Head of caudate nucleus (tissue), 42 donors: ENCODE data around the gene G6PC1.
"Not testable (repeated sequence)": the region's sequence is repeated elsewhere in the genome, so short reads cannot be mapped to it uniquely, and the experiment has no call there.

Source experiments
- DNase-seq, 42 donors: peaks; one replicate each; pipeline versions ENCODE4 v3.0.0 to v3.0.0-alpha.2; 2020 to 2021; ENCODE audit warnings: mixed read lengths in 7 of 42
- intact Hi-C: fragments of 100-400 bp; cut with DNase I; formaldehyde crosslinking; loops from one replicate; pipeline ENCODE4 v1.15.0; 2022

The G6PC1 gene

DNA sequence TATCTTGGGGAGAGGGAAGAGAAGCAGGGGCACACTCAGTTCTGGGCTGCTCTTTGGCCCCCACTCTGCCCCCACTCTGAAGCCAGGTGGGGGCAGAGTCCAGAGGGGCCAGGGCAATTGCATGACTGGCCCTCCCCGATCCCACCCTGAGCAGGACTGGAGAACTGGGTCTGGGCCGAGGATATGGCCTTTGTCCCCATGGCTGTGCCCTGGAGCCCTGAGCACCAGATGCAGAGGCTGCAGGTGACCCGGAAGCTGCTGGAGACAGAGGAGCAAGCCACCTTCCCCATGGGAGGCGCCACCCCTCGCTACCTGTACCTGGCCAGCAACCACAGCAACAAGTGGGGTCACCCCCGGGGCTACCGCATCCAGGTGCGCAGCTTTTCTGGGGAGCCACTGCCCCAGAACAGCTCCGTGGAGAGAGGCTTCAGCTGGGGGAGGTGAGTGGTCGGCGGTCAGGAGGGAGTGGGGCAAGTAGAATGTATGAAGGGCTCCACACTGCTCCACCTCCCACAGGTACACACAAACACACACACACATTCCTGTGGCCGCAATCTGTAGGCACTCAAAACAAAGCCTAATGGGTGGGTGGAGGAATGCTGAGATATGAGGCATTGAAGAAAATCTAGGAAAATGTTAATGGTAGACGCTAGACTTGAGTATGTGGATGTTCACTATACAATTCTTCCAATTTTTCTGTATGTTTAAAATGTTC lies 28.2 kb upstream of the G6PC1 start:
- no peak for DNase-seq
- intact Hi-C loops, result no loop called here

DNA sequence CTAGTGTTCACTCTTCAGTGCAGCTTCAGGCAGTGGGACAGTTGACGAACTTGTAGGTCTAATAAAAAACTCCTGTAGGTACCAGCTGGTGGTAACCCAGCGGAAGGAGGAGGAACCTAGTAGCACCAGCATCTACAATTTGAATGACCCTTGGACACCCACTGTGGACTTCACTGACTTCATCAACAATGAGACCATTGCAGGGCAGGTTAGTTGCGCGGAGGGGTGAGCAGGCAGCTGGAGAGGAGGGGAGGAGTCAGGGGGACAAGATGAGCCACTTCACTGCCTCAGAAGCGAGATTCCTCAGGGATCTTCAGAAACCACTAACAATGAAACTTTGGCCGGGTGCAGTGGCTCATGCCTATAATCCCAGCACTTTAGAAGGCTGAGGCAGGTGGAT lies 27.3 kb upstream of the G6PC1 start:
- intact Hi-C loops, result no loop called here
- no peak for DNase-seq

DNA sequence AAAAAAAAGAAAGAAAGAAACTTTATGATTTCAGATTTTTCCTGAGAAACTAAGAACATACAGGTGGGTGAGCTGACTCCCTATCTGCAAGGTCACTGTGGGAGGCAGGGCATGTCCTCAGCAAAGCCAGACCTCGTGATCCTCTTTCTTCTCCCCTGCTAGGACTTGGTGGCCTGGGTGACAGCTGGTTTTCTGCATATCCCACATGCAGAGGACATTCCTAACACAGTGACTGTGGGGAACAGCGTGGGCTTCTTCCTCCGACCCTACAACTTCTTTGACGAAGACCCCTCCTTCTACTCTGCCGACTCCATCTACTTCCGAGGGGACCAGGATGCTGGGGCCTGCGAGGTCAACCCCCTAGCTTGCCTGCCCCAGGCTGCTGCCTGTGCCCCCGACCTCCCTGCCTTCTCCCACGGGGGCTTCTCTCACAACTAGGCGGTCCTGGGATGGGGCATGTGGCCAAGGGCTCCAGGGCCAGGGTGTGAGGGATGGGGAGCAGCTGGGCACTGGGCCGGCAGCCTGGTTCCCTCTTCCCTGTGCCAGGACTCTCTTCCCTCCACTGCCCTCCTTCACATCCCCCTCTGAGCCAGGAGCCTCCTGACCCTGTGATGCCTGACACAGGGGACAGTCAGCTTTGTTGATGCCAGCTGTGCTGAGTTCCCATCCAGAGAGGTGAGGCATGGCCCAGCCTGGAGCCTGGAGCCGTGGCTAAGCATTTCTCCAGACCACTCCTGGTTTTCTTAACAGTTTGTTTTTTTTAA lies 26.5 kb upstream of the G6PC1 start:
- DNase-seq, intact Hi-C loops: not testable (repeated sequence)

DNA sequence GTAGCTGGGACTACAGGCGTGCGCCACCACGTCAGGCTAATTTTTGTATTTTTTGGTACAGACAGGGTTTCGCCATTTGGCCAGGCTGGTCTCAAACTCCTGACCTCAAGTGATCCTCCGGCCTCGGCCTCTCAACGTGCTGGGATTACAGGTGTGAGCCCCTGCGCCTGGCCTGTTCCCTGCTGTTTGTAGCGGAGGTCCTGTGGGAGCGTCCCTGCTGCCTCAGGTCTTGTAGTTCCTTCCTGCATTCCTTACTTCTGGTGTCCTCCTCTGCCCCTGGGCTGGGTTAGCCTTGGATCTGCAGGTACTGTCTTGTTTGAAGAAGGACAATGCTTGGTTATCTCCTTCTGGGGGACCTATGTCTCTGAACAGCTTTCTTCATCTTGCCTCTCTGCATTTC lies 23.6 kb upstream of the G6PC1 start:
- no peak for DNase-seq
- intact Hi-C loops, result no loop called here

DNA sequence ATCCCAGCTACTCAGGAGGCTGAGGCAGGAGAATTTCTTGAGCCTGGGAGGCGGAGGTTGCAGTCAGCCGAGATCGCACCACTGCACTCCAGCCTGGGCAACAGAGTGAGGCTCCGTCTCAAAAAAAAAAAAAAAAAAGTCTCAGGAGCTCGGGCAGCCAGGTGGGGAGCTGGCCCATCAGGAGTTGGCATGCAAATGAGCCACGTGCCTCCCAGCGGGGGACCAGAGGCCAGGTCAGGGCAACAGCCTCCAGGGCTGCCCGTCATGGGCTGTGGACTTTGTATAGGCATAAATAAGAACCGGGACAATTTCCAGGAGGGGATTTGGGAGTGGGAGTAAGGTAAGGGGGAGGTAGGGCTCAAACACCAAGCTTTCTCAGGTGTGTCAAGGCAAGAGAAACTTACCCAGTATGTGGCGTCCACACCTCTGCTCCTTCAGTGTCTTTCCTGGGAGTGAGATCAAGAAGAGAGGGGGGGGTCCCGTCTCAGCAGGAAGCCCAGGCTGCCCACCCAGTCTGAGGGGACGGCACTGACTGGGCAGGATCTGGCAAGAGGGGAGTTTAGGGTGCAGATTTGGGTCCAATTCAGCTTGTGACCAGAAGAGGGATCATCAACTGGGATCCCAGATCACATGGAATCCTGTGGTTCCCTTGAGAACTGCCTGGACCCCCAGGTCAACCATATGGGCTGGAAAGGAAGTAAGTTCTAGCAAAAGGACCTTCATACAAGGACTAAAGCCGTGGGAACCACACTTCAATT lies 22.3 kb upstream of the G6PC1 start:
- no peak for DNase-seq
- intact Hi-C loops, result no loop called here

DNA sequence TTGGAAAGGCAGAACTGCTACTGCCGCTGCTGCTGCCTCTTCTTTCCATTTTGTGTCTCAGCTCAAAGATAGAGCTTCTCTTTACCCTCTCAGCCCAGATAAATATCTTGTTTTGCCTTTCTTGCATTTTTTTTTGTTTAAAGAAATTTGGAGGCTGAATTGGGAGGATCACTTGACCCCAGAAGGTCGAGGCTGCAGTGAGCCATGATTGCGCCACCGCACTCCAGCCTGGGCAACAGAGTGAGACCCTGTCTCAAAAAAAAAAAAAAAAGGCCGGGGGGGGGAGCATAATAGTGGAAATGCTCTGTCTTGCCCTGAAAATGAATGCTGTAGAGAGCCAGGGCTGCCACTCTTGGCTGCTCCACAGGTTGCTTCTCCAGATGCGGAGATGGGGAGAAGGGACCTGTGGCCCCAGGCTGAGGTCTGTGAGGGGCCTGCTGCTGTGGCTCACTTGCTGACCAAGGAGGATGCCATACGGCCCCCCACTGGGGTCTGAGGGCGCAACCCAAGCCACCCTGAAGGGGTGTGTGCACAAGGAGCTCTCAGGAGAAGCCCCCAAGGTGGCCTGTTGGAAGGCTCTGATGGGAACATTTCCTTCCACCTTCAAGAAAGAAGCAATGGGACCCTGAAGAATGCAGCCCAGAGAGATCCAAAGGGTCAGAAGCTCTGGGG lies 21.5 kb upstream of the G6PC1 start:
- no peak for DNase-seq
- intact Hi-C loops, result no loop called here

DNA sequence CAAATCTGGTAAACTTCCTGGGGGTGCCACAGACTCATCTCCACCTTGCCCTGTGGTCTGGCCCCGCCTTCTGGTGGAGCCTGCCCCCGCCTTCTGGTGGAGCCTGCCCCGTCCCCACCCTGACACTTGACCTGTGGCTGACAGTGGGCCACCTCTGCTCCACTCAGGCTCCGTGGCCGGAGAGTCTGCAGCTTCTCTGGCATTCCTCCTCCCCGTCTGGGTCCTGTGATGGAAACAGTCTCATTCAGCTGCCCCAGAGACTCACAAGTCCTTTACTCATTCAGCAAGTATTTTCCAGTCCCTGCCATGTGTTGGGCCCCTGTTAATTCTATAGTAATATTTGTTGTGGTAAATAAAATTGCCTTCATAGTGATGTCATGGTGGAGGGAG lies 21.0 kb upstream of the G6PC1 start:
- no peak for DNase-seq
- intact Hi-C loops, result no loop called here

DNA sequence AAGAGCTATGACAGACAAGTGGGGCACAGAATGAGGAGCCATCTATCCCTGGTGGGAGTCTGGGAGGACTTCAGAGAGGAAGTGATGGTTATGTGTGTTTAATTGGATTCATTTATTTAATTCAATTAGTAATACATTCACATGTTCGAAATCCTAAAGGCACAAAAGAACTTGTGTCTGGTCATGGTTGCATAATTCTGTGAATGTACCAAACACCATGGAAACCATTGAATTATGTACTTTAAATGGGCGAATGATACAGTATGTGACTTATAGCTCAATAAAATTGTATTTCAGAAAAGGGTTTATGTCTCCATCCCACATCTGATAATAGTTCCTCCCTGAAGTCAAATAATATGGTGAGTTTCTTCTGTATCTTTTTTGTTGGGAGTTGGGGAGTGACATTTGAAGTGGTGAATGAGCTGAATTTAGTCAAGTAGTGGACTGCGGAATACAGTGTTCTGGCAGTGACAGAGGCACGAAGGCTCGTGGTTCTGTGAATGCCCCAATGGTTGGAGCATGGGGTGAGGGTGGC lies 19.8 kb upstream of the G6PC1 start:
- intact Hi-C loops, result no loop called here

DNA sequence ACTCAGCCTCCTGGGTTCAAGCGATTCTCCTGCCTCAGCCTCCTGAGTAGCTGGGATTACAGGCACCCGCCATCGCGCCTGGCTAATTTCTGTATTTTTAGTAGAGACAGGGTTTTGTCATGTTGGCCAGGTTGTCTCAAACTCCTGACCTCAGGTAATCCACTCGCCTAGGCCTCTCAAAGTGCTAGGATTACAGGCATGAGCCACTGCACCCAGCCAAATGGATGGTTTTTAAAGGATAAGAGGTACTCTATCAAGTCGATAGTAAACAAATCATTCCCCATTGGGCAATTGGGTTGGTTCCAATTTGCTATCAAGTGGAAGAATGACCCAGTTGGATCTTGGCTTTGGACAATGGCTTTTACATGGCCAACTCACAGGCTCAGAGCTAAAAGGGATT lies 18.9 kb upstream of the G6PC1 start:
- intact Hi-C loops, DNase-seq: not testable (repeated sequence)

More for the DNA sequence above, 19.8 kb upstream of the G6PC1 start:
- DNase-seq, result no peak

DNA sequence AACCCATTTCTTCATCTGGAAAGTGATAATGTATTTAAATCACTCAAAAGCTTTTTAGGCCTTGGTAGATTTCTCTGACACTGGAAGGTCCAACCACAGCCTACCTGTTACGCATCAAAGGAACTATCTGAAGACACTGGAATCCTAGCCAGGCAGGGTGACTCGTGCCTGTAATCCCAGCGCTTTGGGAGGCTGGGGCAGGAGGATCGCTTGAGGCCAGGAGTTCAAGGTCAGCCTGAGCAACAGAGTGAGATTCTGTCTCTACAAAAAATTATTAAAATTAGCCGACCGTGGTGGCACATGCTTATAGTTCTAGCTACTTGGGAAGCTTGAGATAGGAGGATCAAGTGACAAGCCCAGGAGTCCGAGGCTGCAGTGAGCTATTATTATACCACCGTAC lies 18.4 kb upstream of the G6PC1 start:
- no peak for DNase-seq
- intact Hi-C loops, result no loop called here

DNA sequence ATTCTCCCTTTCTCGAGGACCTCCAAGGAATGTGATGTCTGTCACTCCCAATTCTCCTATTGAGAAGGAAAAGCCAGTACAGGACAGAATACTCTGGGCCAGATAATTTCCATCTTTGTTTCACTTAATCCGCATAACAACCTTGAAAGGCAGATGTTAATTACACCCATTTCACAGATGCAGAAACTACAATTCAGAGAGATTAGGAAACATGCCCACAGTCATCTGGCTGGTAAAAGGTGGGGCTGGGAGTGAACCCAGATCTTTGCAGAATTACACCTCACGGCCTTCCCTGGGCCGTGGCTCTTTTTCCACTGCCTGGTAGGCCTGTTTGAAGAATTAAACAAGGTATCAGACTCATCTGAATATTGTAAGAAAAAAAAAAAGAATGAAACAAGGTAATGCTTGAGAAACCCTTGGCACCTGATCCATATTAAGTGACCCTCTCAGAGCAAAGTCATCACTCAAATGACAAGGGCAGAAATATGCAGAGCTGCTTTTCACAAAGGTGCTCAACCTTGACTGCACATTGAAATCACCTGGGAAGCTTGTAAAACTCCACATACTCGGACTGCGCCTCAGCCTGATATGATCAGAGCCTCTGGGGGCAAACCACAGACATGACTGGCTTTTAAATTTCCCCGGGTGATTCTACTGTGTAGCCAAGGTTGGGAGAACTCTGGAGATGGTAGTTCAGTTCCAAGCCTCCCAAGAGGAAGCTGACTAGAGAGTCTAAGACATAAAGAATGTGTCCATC lies 16.6 kb upstream of the G6PC1 start:
- no peak for DNase-seq
- intact Hi-C loops, result no loop called here

DNA sequence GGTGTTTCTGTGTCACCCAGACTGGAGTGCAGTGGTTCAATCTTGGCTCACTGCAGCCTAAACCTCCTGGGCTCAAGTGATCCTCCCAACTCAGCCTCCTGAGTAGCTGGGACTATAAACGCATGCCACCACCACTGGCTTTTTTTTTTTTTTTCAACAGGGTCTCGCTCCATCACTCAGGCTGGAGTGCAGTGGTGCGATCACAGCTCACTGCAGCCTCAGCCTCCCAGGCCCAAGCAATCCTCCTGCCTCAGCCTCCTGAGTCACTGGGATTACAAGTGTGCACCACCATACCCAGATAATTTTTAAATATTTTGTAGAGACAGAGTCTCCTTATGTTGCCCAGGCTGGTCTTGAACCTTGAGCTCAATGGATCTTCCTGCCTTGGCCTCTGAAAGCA lies 14.8 kb upstream of the G6PC1 start:
- intact Hi-C loops, DNase-seq: not testable (repeated sequence)

DNA sequence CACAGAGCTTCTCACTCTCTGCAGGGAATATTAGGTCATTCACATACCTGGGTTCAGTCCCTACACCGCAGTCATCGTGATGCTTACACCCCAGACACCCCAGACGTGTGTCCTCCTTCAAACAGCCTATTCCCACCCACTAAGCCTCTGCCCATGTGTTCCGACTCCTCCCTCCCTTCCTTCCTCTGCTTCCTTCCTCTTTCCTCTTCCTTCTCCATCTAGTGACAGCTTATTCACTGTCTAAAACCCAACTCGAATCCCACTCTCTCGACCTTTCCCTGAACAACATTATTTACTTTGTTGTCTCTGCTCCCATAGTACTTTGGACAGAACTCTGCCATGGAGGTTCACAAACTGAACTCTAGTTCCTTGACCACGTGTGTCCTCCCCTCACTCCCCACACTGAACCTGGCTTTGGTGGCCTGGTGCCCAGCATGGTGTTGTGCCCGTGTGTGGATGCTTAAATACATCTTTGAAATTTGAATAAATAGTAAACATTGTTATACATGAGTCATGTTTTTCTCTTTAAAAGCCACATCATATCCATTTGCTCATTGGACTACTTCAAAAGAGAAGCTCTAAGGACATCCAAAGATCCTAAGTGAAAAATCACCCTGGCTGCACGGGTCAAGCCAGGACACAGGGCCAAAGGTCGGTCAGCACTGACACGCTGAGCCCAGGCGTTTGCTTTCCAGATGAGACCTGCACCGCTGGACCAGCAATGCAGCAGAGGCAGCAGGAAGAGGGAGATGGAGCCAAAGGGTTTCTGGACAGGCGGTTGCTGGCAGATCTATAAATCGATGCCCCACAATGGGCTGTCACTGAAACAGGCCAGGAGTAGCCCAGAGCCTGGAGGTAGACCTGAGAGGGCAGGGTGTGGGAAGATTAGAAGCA lies 14.1 kb upstream of the G6PC1 start:
- DNase-seq, result peak in 1 of 42 donors; percentile 9

DNA sequence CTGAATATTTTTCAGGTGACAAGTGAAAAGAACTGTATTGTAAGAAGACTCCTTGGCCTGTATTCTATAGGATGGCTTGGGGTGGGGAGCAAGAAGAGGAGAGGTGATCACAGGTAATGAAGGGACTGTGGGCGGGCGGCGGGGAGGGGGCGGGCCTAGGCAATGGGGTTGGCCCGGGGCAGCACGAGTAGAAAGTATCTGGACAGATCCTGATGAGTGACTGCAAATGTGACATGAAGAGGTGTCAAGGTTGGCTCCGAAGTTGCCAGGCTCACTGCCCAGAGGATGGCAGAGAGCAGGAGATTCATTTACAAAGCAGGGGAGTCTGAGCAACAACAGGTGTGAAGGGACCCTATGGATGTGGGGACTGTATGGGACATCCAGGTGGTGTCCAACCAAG lies 10.8 kb upstream of the G6PC1 start:
- intact Hi-C loops, result no loop called here
- DNase-seq, result no peak

More for the DNA sequence above, 14.1 kb upstream of the G6PC1 start:
- intact Hi-C loops, result no loop called here

DNA sequence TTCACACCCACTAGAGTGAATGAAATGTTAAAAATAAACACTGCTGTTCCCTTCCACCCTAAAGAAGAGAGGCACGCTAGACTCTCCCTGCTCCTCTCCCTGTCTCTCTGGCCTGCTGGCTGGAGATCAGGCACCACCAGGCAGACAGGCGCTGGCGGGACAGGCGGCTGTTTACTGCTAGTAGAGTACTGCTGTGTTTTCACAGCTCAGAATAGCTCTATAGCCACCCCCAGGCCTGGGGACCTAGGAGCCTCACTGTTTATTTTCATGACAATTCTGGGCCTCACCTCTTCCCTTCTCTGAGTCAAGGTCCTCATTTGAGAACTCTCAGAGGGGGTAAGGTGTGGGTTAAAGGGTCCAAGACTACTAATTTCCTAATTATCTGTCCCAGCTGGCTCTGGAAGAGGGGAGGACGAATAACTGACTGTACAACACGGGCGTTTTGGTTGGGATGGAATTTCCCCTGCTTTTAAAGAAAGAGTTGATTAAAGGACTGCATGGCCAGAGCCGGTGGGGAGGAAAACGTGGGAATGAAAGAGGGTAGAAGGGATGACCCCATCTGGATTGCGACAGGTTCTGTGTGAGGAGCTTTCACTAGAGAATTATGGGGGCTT lies 9.0 kb upstream of the G6PC1 start:
- intact Hi-C loops, result no loop called here
- DNase-seq, result peak in 12 of 42 donors; percentile 7 to 43 (median 14)

DNA sequence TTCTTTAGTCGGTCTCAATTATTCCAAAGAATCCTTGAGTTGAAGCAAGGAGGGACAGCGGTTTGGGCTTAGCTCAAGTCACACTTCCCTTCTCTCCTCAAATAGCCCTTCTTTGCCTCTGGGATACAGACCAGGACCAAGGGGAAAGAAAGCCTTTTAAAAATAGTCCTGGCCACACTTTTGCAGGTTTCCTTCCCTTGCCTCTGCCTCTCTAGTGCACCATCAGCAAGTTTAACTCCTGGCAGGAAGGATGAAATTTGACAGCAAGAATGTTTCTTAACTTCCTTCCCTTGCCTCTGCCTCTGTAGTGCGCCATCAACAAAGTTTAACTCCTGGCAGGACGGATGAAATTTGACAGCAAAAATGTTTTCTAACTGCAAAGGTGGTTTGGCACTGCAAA lies 7.2 kb upstream of the G6PC1 start:
- no peak for DNase-seq
- intact Hi-C loops, result no loop called here
